B cell (primary cell): ENCODE data around the gene NAPEPLD. TPM values are rescaled to one million over a fixed set of nuclear protein-coding genes. Genes with fewer than 3 reads are reported as not detected.
"Not testable (repeated sequence)": the region's sequence is repeated elsewhere in the genome, so short reads cannot be mapped to it uniquely, and the experiment has no call there.

Experiments
- ATAC-seq: fragments of 200-7000 bp; cut with Tn5 transposase; one replicate; pipeline ENCODE4 v1.10.0; 2021; ENCODE audit warnings: low read depth, mild to moderate bottlenecking, moderate number of reproducible peaks, moderate library complexity
- CTCF ChIA-PET: fragments of 350-600 bp; sonication (Branson Sonifier 250); formaldehyde crosslinking; loops from one replicate; lab custom pipeline; 2021; ENCODE audit warnings: antibody characterized with exemption, inconsistent platforms; lab: Charles Lee
- POLR2A ChIA-PET: fragments of 350-600 bp; sonication (Branson Sonifier 250); formaldehyde crosslinking; loops from one replicate; lab custom pipeline; 2021; ENCODE audit warnings: antibody characterized with exemption; lab: Charles Lee
- DNase-seq: peaks from one replicate; pipeline ENCODE4 v3.0.0; 2013
- H2AFZ ChIP-seq: 2 replicates; pipeline ENCODE4 v1.6.1; 2012; ENCODE audit warnings: mild to moderate bottlenecking, low read depth, low read length; ENCODE audit not compliant: insufficient read depth, poor library complexity, severe bottlenecking
- H3K27ac ChIP-seq, 2 donors: 1 replicate in 1 of 2; 2 replicates in 1 of 2; pipeline ENCODE4 v1.5.1; 2012 to 2013; ENCODE audit warnings: low read length in 2 of 2, mild to moderate bottlenecking in 2 of 2, moderate library complexity in 1 of 2
- H3K27me3 ChIP-seq, 4 experiments: fragments of 200-600 bp in 1 of 4; sonication (generic) in 1 of 4; replicated peaks in 1 of 4; 1 replicate in 2 of 4; 2 replicates in 2 of 4; pipeline versions ENCODE4 v1.6.1 to v1.7.0; 2013 to 2016; ENCODE audit warnings: low read length in 3 of 4, mild to moderate bottlenecking in 2 of 4, mixed read lengths in 1 of 4, moderate library complexity in 1 of 4; ENCODE audit not compliant: insufficient read depth in 4 of 4, control insufficient read depth in 3 of 4; ENCODE audit errors: control extremely low read depth in 1 of 4
- H3K36me3 ChIP-seq, 2 experiments: replicated peaks in 1 of 2; 1 replicate in 1 of 2; 2 replicates in 1 of 2; pipeline versions ENCODE4 v1.6.1 to v1.7.1; 2013; ENCODE audit warnings: low read length in 1 of 2; ENCODE audit not compliant: insufficient read depth in 2 of 2, control insufficient read depth in 1 of 2; ENCODE audit errors: control extremely low read depth in 1 of 2, extremely low read depth in 1 of 2
- H3K4me1 ChIP-seq, 2 donors: fragments of 200-600 bp in 1 of 2; sonication (generic) in 1 of 2; 1 replicate in 1 of 2; 2 replicates in 1 of 2; pipeline versions ENCODE4 v1.5.1 to v1.6.1; 2013 to 2017; ENCODE audit warnings: low read length in 2 of 2; ENCODE audit not compliant: control insufficient read depth in 2 of 2, insufficient read depth in 2 of 2
- H3K4me2 ChIP-seq: replicated peaks from 2 replicates; pipeline ENCODE3; 2012; ENCODE audit warnings: mild to moderate bottlenecking, low read depth, low read length; ENCODE audit not compliant: poor library complexity, severe bottlenecking
- H3K4me3 ChIP-seq, 5 experiments: fragments of 200-600 bp in 1 of 5; sonication (generic) in 1 of 5; 1 replicate in 3 of 5; 2 replicates in 2 of 5; pipeline versions ENCODE4 v1.5.1 to v1.7.0; 2011 to 2016; ENCODE audit warnings: low read length in 4 of 5, mild to moderate bottlenecking in 4 of 5, low read depth in 2 of 5, control low read depth in 1 of 5, moderate library complexity in 1 of 5; ENCODE audit not compliant: insufficient read depth in 1 of 5; ENCODE audit errors: control extremely low read depth in 1 of 5, extremely low read depth in 1 of 5
- H3K79me2 ChIP-seq: fragments of 200-600 bp; sonication (generic); one replicate; pipeline ENCODE4 v1.6.0; 2016; ENCODE audit warnings: low read length; ENCODE audit not compliant: control insufficient read depth, insufficient read depth
- H3K9ac ChIP-seq: fragments of 200-600 bp; sonication (generic); 2 replicates; pipeline ENCODE4 v1.6.1; 2017; ENCODE audit warnings: mild to moderate bottlenecking, low read length, moderate library complexity
- H3K9me3 ChIP-seq, 3 donors: one replicate each; pipeline versions ENCODE4 v1.6.1 to v1.7.1; 2013; ENCODE audit warnings: low read length in 2 of 3; ENCODE audit not compliant: control insufficient read depth in 2 of 3, insufficient read depth in 1 of 3; ENCODE audit errors: control extremely low read depth in 1 of 3
- H4K20me1 ChIP-seq: 2 replicates; pipeline ENCODE4 v1.6.0; 2012; ENCODE audit warnings: mild to moderate bottlenecking, low read length; ENCODE audit not compliant: insufficient read depth, control insufficient read depth, poor library complexity, severe bottlenecking
- H3K27ac Mint-ChIP-seq: one replicate; pipeline ENCODE4 v1.8.0; 2021; ENCODE audit warnings: mixed read lengths
- H3K27me3 Mint-ChIP-seq: one replicate; pipeline ENCODE4 v1.8.0; 2021; ENCODE audit warnings: mixed read lengths
- H3K4me1 Mint-ChIP-seq: one replicate; pipeline ENCODE4 v1.8.0; 2021; ENCODE audit warnings: mixed read lengths
- H3K4me3 Mint-ChIP-seq: one replicate; pipeline ENCODE4 v1.8.0; 2021; ENCODE audit warnings: mixed read lengths
- H3K9me3 Mint-ChIP-seq: one replicate; pipeline ENCODE4 v1.8.0; 2022; ENCODE audit warnings: mixed read lengths; ENCODE audit not compliant: insufficient read depth
- EZH2 ChIP-seq: IDR thresholded peaks from 2 replicates; pipeline ENCODE4 v1.6.1; 2012; ENCODE audit warnings: borderline replicate concordance, low read depth, mild to moderate bottlenecking, moderate library complexity, low read length; ENCODE audit not compliant: insufficient read depth, poor library complexity, severe bottlenecking
- WGBS: methylation state at CpG from one replicate; pipeline ENCODE4 v1.1.5; 2013; ENCODE audit warnings: missing lambda C conversion rate; ENCODE audit not compliant: insufficient coverage; 5-methylcytosine and 5-hydroxymethylcytosine counted together
- intact Hi-C: fragments of 100-400 bp; cut with micrococcal nuclease; formaldehyde crosslinking; loops from one replicate; pipeline ENCODE4 v1.10.0; 2022
- polyA plus RNA-seq: library from polyadenylated mRNA; depleted of rRNA; stranded (reverse); fragments of >200 nt; gene quantifications from 2 replicates; pipeline ENCODE4 v1.2.3, GENCODE V29; 2012
- total RNA-seq, 2 donors: library from RNA; stranded (reverse); fragments of 120-200 nt in 1 of 2; gene quantifications; 1 replicate in 1 of 2; 2 replicates in 1 of 2; pipeline versions ENCODE4 v1.2.3 to v1.2.4, GENCODE V29; 2013 to 2022
- TF ChIP-seq, protein P1 (sequence below): fragments of 200-600 bp; IDR thresholded peaks from one replicate; pipeline ENCODE4 v1.8.0; 2022; ENCODE audit warnings: antibody characterized with exemption, mild to moderate bottlenecking

NAPEPLD gene
- total and polyA plus RNA-seq, 2 donors (not counting 1 experiment from before 2014, with no cell fraction given), result 3.8 to 20.7 TPM

DNA sequence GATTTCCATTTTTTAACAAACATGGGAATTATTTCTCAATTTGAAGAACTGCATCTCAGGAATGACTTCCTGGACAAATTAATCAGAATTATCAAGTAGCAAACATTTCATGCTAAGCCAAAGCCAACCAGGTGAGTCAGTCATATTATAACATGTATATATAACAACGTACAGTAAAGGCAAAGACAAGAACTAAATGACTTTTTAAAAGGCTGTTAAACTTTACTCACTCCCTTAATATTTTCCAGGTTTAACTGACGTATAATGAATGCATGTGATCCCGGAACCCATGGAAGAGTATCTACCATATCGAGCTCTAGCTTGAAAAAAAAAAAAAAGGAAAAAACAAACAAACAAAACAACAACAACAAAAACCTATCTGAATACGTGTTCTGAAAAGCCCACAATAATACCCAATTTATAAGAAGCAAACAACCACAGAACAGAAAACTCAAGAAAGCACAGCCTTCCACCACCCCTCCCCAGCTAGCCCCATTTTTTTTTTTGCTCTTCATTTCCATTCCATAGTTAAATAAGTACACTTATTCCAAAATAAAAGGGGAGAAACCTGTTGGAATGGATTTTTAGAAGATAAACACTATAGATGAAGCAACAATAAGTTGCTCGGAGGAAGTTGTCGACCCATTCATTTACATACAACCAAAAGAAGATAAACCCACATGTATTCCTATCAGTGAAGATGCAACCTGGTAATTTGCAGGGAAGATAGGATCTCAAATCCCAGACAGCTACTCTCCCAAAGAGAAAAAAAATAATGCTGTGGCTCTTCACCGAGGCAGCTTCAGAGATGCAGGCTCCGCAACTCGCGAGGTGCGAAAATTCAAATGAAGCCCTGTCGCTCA, 537 bp downstream of the NAPEPLD start:
- H3K27ac Mint-ChIP-seq, result peak overlapping the region; percentile 97
- ChIA-PET CTCF (interaction anchor here (0.6 kb wide), 1 partner anchor 186 kb away, joined by 3 read pairs; no protein-coding TSS in a partner anchor), POLR2A (interaction anchor here (1.5 kb wide), 1 partner anchor 73 kb away, joined by 8 read pairs; the partner anchor contains the start of genes ARMC10 and FBXL13)
- Histone ChIP-seq H3K27ac (peak overlapping the region; percentile 71 to 84), H3K4me2 (peak overlapping the region; percentile 75), H3K27me3 (no peaks in the 10 kb centered on the region), H3K36me3 (no peaks in the 10 kb centered on the region), H2AFZ (peak overlapping the region; percentile 99), H3K4me1 (peaks cover 18 to 19% of the 10 kb centered on the region in 2 donors), H3K79me2 (peaks cover 14% of the 10 kb centered on the region), H3K4me3 (peak overlapping the region; percentile 90 to 100 (median 98)), H4K20me1 (no peaks in the 10 kb centered on the region), H3K9me3 (no peaks in the 10 kb centered on the region), H3K9ac (peak overlapping the region; percentile 97)
- ATAC-seq, result no peak
- no peaks in the 10 kb centered on the region for H3K27me3 Mint-ChIP-seq
- WGBS, result 2% methylated on average over 9 of the region's 13 CpGs
- peak overlapping the region; percentile 97 for H3K4me3 Mint-ChIP-seq
- H3K9me3 Mint-ChIP-seq, result no peaks in the 10 kb centered on the region
- no peak for DNase-seq
- intact Hi-C loops, result loop anchor here (5.0 kb wide), 1 partner anchor 199 kb away; the partner anchor contains the start of gene PSMC2
- no peak for TF ChIP-seq EZH2
- TF ChIP-seq, protein P1, sequence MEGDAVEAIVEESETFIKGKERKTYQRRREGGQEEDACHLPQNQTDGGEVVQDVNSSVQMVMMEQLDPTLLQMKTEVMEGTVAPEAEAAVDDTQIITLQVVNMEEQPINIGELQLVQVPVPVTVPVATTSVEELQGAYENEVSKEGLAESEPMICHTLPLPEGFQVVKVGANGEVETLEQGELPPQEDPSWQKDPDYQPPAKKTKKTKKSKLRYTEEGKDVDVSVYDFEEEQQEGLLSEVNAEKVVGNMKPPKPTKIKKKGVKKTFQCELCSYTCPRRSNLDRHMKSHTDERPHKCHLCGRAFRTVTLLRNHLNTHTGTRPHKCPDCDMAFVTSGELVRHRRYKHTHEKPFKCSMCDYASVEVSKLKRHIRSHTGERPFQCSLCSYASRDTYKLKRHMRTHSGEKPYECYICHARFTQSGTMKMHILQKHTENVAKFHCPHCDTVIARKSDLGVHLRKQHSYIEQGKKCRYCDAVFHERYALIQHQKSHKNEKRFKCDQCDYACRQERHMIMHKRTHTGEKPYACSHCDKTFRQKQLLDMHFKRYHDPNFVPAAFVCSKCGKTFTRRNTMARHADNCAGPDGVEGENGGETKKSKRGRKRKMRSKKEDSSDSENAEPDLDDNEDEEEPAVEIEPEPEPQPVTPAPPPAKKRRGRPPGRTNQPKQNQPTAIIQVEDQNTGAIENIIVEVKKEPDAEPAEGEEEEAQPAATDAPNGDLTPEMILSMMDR, result no peak
- H3K4me1 Mint-ChIP-seq, result peaks cover 40% of the 10 kb centered on the region

DNA sequence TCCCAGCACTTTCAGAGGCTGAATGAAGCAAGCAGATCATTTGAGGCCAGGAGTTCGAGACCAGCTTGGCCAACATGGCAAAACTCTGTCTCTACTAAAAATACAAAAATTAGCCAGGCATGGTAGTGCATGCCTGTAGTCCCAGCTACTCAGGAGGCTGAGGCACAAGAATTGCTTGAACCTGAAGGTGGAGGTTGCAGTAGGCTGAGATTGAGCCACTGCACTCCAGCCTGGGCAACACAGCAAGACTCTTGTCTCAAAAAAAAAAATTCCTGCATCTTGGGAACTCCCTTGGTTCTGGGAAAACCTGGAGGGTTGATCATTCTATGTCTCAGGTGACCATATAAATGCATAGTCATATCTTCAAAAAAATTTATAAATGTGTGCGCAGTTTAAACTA, 4.1 kb downstream of the NAPEPLD start:
- not testable (repeated sequence) for H3K4me3 Mint-ChIP-seq

More for the DNA sequence above, 4.1 kb downstream of the NAPEPLD start:
- H3K9ac ChIP-seq, H3K4me3 ChIP-seq, H3K27ac ChIP-seq, H3K9me3 Mint-ChIP-seq, ATAC-seq, H3K27me3 ChIP-seq, DNase-seq, H3K36me3 ChIP-seq, CTCF ChIA-PET, H3K9me3 ChIP-seq, POLR2A ChIA-PET, H4K20me1 ChIP-seq, H3K27ac Mint-ChIP-seq, H3K4me2 ChIP-seq, H3K27me3 Mint-ChIP-seq, H2AFZ ChIP-seq: not testable (repeated sequence)
- intact Hi-C loops, result loop anchor here (5.0 kb wide), 1 partner anchor 203 kb away; the partner anchor contains the start of gene PSMC2
- WGBS, result no CpG with 5 or more reads among the region's 2 CpGs
- peaks cover 23% of the 10 kb centered on the region for H3K79me2 ChIP-seq
- peaks cover 12 to 13% of the 10 kb centered on the region in 2 donors for H3K4me1 ChIP-seq
- peaks cover 34% of the 10 kb centered on the region for H3K4me1 Mint-ChIP-seq
